Frontal cortex (tissue), 4 donors: ENCODE measurements around the gene MMP11. TPM values are rescaled to one million over a fixed set of nuclear protein-coding genes. Genes with fewer than 3 reads are reported as not detected.

ENCODE experiments used
- DNase-seq, 2 donors: peaks; one replicate each; pipeline ENCODE4 v3.0.0; 2012; ENCODE audit warnings: low spot score in 2 of 2
- FAIRE-seq: peaks from 2 replicates; lab custom pipeline; 2012; peaks lifted over from hg19 to GRCh38; lab: Jason Lieb, UNC
- total RNA-seq: library from RNA; depleted of rRNA; stranded (reverse); fragments of >200 nt; gene quantifications from one replicate; pipeline ENCODE4 v1.2.3, GENCODE V29; 2014
- donor health status: control.
- donor health status: control.
- donor health status: control.

Gene MMP11
- total RNA-seq, 1 donor from 2014 or later = 18.8 TPM

DNA sequence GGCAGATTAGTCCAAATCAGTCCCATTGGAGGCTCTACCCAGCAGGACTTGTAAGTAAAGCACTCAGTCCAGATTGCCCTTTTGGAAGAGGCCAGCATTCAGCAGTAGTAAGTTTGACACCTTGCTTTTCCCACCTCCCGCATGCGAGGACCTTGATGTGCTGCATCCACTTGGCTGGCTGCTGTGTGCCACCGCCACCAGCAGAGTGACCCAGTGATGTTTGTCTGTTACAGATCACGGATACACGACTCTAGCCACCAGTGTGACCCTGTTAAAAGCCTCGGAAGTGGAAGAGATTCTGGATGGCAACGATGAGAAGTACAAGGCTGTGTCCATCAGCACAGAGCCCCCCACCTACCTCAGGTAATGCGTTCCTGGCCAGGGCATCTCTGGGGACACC, 20.7 kb downstream of the MMP11 start:
- DNase-seq (no peak), FAIRE-seq (no peak)

GRCh38 chr22:23796461-23796860, 23.8 kb downstream of the MMP11 start:
- no peak for DNase-seq
- FAIRE-seq = no peak

DNA sequence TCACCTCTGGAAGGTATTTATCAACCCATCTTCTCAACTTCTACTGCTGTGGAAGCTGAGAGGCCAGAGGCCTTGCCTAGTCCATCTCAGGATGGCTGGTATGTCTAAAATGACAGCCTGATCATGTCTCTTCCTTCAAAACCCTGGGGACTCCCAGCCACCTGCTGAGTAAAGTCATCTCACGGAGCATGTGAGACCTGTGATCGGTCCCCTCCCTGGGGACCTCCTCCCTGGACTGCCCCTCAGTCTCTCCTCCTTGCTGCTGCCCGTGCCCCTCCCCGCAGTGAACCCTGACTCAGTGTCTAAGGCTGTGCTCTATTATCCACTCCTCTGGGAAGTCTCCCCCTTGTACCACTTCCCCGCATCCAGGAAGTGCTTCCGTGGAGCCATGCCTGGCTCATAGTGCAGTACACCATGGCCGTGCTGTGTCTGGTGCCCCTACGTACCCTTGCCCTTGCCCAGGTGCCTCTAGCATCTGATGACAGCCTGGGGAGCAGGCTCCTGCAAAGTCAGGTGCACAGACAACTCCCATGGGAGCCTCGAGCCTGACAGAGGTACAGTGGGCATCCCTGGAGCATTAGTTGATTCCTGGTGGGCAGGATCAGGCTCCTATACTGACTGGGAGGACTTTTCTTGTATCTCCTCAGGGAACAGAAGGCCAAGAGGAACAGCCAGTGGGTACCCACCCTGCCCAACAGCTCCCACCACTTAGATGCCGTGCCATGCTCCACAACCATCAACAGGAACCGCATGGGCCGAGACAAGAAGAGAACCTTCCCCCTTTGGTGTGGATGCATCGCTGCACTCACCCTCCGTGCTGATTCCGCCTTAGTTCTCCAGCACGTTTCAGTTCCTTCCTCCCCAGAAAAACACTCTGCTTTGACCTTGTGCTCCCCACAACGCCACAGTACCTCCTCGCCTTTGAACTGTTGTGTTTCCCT, 27.9 kb downstream of the MMP11 start:
- no peak for DNase-seq
- FAIRE-seq = no peak

- no peak for FAIRE-seq
Observed at GRCh38 chr22:23801238-23801821, 28.7 kb downstream of the MMP11 start.

GRCh38 chr22:23801886-23802377, 29.3 kb downstream of the MMP11 start:
- FAIRE-seq = no peak

More at GRCh38 chr22:23801238-23801821, 28.7 kb downstream of the MMP11 start:
- no peak for DNase-seq

DNA sequence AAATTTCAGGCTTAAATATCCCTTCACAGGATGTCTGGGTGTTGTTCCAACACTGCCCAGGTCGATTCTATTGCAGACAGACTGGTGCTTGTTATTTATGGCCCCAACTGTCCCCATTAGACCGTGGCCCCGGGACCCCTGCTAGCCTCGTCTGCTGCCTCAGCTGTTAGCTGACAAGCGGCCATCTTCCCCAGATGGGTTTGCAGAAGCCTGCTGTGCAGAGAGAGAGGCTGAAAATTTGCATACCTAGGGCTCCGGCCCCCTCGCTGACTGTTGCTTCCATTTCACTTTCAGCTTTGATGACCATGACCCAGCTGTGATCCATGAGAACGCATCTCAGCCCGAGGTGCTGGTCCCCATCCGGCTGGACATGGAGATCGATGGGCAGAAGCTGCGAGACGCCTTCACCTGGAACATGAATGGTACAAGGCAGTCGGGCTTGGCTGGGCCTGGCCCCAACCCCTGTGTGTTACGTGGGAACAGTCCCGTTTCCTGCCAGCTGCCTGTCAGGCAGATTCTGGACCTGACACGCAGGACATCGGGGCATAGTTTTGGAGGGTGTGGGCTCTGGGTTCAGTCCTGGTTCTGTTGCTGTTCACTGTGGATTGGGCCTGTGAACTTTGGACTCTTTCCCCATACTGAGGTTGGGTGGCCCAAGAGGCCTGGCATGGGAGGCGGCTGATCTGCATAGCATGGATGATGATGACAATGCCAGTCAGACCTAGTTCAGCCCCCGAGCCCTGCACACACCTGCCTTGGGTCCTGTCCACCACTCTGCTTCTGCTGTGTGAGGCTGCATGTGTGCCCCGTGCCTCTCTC, 30.6 kb downstream of the MMP11 start:
- DNase-seq = no peak
- no peak for FAIRE-seq

More at GRCh38 chr22:23801886-23802377, 29.3 kb downstream of the MMP11 start:
- DNase-seq = no peak

DNA sequence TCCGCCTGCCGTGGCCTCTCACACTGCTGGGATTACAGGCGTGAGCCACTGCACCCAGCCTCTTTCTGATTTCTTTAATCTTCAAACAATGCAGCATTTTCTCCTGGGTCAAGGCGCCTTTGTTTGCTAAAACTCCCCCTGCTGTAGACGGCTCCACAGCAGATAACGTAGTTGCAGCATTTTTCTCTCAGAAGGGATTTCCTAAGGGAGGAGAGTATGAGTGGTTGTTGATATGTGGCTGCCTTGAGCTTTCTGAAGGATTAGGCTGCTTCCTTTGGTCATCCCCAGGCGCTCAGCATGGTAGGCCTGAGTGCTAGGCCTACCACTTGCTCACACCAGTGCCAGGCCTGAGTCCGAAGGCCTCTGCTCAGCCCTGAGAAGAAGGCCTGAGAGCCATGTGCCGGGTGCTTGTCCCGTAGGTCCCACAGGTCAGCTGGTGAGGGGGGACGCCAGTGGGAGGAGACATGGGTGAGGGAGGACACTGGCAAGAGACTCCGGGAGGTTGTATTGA, 32.2 kb downstream of the MMP11 start:
- no peak for FAIRE-seq
- no peak for DNase-seq

- FAIRE-seq (no peak), DNase-seq (no peak)
Observed at GRCh38 chr22:23806837-23807236, 34.2 kb downstream of the MMP11 start.

DNA sequence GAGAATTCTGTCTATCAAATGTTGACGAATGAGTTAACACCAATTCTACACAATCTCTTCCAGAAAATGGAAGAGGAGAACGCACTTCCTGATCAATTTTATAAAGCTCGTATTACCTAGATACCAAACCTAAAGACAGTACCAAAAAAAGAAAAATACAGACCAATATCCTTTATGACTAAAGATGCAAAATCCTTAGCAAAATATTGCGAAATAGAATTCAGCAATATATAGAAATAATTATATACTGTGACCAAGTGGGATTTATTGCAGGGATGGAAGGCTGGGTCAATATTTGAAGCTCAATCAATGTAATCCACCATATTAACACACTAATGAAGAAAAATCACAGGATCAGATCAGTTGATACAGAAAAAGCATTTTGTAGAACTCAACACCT, 39.7 kb downstream of the MMP11 start:
- DNase-seq = no peak
- FAIRE-seq = no peak

GRCh38 chr22:23815541-23816155, 43.0 kb downstream of the MMP11 start:
- no peak for FAIRE-seq
- no peak for DNase-seq

- no peak for FAIRE-seq
- no peak for DNase-seq
Observed at GRCh38 chr22:23816156-23816976, 43.7 kb downstream of the MMP11 start.

- FAIRE-seq (no peak), DNase-seq (no peak)
Observed at GRCh38 chr22:23817146-23817545, 44.5 kb downstream of the MMP11 start.

- no peak for DNase-seq
- FAIRE-seq = no peak
Observed at GRCh38 chr22:23818541-23818940, 45.9 kb downstream of the MMP11 start.

- FAIRE-seq (no peak), DNase-seq (no peak)
Observed at GRCh38 chr22:23820748-23821211, 48.1 kb downstream of the MMP11 start.

DNA sequence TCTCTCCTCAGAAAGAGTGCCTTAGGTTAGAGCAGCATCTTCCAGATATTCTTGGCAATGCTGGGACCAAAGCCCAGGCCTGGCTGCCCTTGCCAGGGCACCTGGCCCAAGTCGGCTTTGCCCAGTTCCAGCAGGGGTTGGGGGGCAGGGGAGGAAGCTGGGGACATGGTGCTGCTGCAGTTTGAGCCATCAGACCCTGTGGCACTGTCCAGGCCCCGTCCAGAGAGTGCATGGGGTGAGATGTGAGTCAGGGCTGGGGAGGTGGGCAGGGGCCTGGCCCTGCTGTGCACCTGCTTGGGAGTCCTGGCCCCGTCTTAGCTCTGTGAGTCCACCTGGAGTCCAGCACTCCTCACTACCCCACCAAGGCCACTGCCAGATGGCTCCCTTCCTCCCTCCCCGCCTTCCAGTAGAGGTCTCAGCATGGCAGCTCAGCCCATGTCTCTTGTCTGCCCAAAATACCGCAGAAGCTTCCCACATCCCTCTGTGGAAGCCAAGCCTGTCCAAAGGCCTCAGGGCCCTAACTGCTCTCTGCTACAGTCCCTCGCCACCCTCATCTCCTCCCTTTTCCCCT, 49.5 kb downstream of the MMP11 start:
- DNase-seq (no peak), FAIRE-seq (no peak)

- FAIRE-seq (no peak), DNase-seq (no peak)
Observed at GRCh38 chr22:23823331-23823791, 50.7 kb downstream of the MMP11 start.

DNA sequence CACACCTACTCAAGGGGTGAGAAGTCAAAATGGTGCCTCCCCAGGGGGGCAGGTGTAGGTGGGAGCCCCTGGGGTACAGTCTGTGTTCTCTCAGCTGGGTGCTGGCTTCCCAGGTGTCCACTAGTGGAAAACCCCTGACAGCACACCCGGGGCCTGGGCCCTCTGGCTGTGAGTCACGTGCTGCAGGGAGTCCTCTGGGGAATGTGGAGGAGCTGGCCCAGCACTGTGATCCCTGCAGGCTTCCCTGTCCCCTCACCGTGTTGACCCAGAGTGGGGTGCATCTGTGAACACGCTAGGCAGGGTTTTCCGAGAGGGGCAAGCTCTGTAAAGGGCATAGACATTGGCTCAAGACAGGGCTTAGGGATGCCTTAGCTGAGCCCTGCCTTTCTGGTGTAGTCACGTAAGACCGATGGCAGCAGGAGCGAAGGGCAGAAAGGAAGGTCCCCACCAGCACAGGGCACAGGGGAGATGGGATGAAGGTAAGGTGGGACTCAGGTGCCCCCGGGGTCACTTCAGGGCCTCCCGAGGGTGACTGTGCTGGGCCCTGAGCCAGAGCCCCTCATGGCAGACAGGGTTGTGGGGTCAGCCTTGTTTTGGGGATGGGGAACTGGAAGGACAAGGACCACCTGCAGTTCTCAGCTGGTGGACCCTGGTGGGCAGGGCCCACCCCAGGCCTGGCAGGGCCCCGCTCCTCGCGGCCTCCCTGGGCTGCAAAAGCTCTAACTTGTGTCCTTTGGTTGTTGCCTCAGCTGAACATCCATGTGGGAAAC, 52.0 kb downstream of the MMP11 start:
- DNase-seq = no peak
- FAIRE-seq = no peak
